GM23248 (cell line): ENCODE data around the gene NRP1. TPM values are rescaled to one million over a fixed set of nuclear protein-coding genes. Genes with fewer than 3 reads are reported as not detected.

ENCODE experiments used
- DNase-seq: peaks from one replicate; pipeline ENCODE4 v3.0.0-alpha.2; 2015
- H2AFZ ChIP-seq: fragments of 200-600 bp; sonication (generic); 2 replicates; pipeline ENCODE4 v1.6.1; 2016; ENCODE audit warnings: antibody characterized with exemption
- H3F3A ChIP-seq: fragments of 200-600 bp; sonication (generic); 2 replicates; pipeline ENCODE4 v1.6.1; 2016; ENCODE audit warnings: mild to moderate bottlenecking, antibody characterized with exemption, mixed run types; ENCODE audit not compliant: insufficient read depth
- H3K27ac ChIP-seq: fragments of 200-600 bp; sonication (generic); 2 replicates; pipeline ENCODE4 v1.5.1; 2016; ENCODE audit warnings: mild to moderate bottlenecking
- H3K27me3 ChIP-seq: fragments of 200-600 bp; sonication (generic); replicated peaks from 2 replicates; pipeline ENCODE4 v1.6.1; 2016; ENCODE audit warnings: mild to moderate bottlenecking; ENCODE audit not compliant: insufficient read depth
- H3K36me3 ChIP-seq: fragments of 200-600 bp; sonication (generic); 2 replicates; pipeline ENCODE4 v1.6.1; 2016; ENCODE audit warnings: low read depth, mild to moderate bottlenecking
- H3K4me1 ChIP-seq: fragments of 200-600 bp; sonication (generic); 2 replicates; pipeline ENCODE4 v1.6.1; 2016; ENCODE audit warnings: mild to moderate bottlenecking; ENCODE audit not compliant: insufficient read depth
- H3K4me2 ChIP-seq: fragments of 200-600 bp; sonication (generic); one replicate; pipeline ENCODE4 v1.6.1; 2016; ENCODE audit warnings: mild to moderate bottlenecking; ENCODE audit not compliant: unreplicated experiment
- H3K4me3 ChIP-seq: fragments of 200-600 bp; sonication (generic); 2 replicates; pipeline ENCODE4 v1.5.1; 2016; ENCODE audit warnings: mild to moderate bottlenecking
- H3K79me2 ChIP-seq: fragments of 200-600 bp; sonication (generic); 2 replicates; pipeline ENCODE4 v1.6.1; 2016; ENCODE audit warnings: mild to moderate bottlenecking; ENCODE audit not compliant: insufficient read depth
- H3K9ac ChIP-seq: fragments of 200-600 bp; sonication (generic); 2 replicates; pipeline ENCODE4 v1.6.1; 2016; ENCODE audit warnings: mild to moderate bottlenecking
- H3K9me2 ChIP-seq: fragments of 200-600 bp; sonication (generic); 2 replicates; pipeline ENCODE4 v1.6.1; 2016; ENCODE audit warnings: mixed run types, mild to moderate bottlenecking, moderate library complexity; ENCODE audit not compliant: insufficient read depth
- H3K9me3 ChIP-seq: fragments of 200-600 bp; sonication (generic); one replicate; pipeline ENCODE4 v1.6.1; 2017; ENCODE audit warnings: low read depth
- H4K20me1 ChIP-seq: fragments of 200-600 bp; sonication (generic); 2 replicates; pipeline ENCODE4 v1.6.0; 2016; ENCODE audit not compliant: insufficient read depth
- EZH2 ChIP-seq: fragments of 200-600 bp; sonication (generic); IDR thresholded peaks from 2 replicates; pipeline ENCODE4 v1.6.1; 2018; ENCODE audit warnings: antibody characterized with exemption, mild to moderate bottlenecking; ENCODE audit not compliant: insufficient read depth, poor library complexity, severe bottlenecking
- EZH2phosphoT487 ChIP-seq: fragments of 200-600 bp; sonication (generic); IDR thresholded peaks from 2 replicates; pipeline ENCODE4 v1.6.1; 2018; ENCODE audit warnings: antibody characterized with exemption, moderate library complexity, mild to moderate bottlenecking, low read depth; ENCODE audit not compliant: insufficient read depth
- WGBS, 2 experiments: methylation state at CpG; one replicate each; pipeline ENCODE4 v1.1.6; 2015 to 2017; ENCODE audit warnings: low lambda C conversion rate in 2 of 2, low coverage in 1 of 2; ENCODE audit errors: missing lambda C conversion rate in 2 of 2; 5-methylcytosine and 5-hydroxymethylcytosine counted together
- in situ Hi-C: fragments of 300-500 bp; cut with MboI; formaldehyde crosslinking; loops from 2 replicates; pipeline ENCODE4 v1.15.0; 2020
- polyA plus RNA-seq: library from polyadenylated mRNA; unstranded; fragments of >200 nt; fragmentation: Nextera tagmentation; extraction: Ambion mirVana; gene quantifications from 2 replicates; pipeline ENCODE4 v1.2.1, GENCODE V29; 2016
- total RNA-seq: library from RNA; depleted of rRNA; stranded (reverse); fragments of >200 nt; shearing (Covaris generic); gene quantifications from 2 replicates; pipeline ENCODE4 v1.2.3, GENCODE V29; 2014

The NRP1 gene
- total and polyA plus RNA-seq, 2 experiments from 2014 or later = 152 to 175 TPM

GRCh38 chr10:33217854-33218253 lies 116.6 kb downstream of the NRP1 start:
- H3K4me2 ChIP-seq = no peak overlapping the region
- no peak for TF ChIP-seq EZH2
- no peak for TF ChIP-seq EZH2phosphoT487
- peaks cover 35% of the 10 kb centered on the region for H3K4me1 ChIP-seq
- peak overlapping the region; percentile 65; the same call in 1 of the 2 replicates for H3K27ac ChIP-seq
- no peak overlapping the region for H3K9ac ChIP-seq
- H3K36me3 ChIP-seq = peaks cover 52% of the 10 kb centered on the region
- no peaks in the 10 kb centered on the region for H3K9me2 ChIP-seq
- no peaks in the 10 kb centered on the region for H4K20me1 ChIP-seq
- in situ Hi-C loops = loop anchor here (25.0 kb wide), 1 partner anchor 1419 kb away; no protein-coding TSS in a partner anchor
- H3K9me3 ChIP-seq = no peaks in the 10 kb centered on the region
- H3K79me2 ChIP-seq = peaks cover 66% of the 10 kb centered on the region
- peaks cover 72% of the 10 kb centered on the region for H3F3A ChIP-seq
- H3K4me3 ChIP-seq = no peak overlapping the region
- no peaks in the 10 kb centered on the region for H3K27me3 ChIP-seq
- no peak for DNase-seq
- WGBS, 2 experiments = 85 to 90% methylated on average over 4 of the region's 4 CpGs
- H2AFZ ChIP-seq = no peak overlapping the region

- Histone ChIP-seq H3K9me2 (no peaks in the 10 kb centered on the region), H3K79me2 (peaks cover 63% of the 10 kb centered on the region), H3K9ac (no peak overlapping the region), H3K4me2 (peak overlapping the region; percentile 46), H3K27ac (peak overlapping the region; percentile 65), H4K20me1 (no peaks in the 10 kb centered on the region), H3K4me3 (no peak overlapping the region), H3K9me3 (no peaks in the 10 kb centered on the region), H3K4me1 (peaks cover 45% of the 10 kb centered on the region), H3F3A (peaks cover 74% of the 10 kb centered on the region), H3K27me3 (no peaks in the 10 kb centered on the region), H3K36me3 (peaks cover 54% of the 10 kb centered on the region), H2AFZ (no peak overlapping the region)
- in situ Hi-C loops = loop anchor here (25.0 kb wide), 1 partner anchor 1420 kb away; no protein-coding TSS in a partner anchor
- WGBS, 2 experiments = 23 to 25% methylated on average over 5 of the region's 5 CpGs
- TF ChIP-seq EZH2phosphoT487 = no peak
- TF ChIP-seq EZH2 = no peak
- DNase-seq = peak; percentile 53
Observed at GRCh38 chr10:33216661-33217427, 117.6 kb downstream of the NRP1 start.

- in situ Hi-C loops = loop anchor here (25.0 kb wide), 1 partner anchor 1422 kb away; no protein-coding TSS in a partner anchor
- Histone ChIP-seq H3K9ac (no peak overlapping the region), H3K27me3 (no peaks in the 10 kb centered on the region), H3K4me1 (peaks cover 56% of the 10 kb centered on the region), H3K9me2 (no peaks in the 10 kb centered on the region), H3K9me3 (no peaks in the 10 kb centered on the region), H2AFZ (no peak overlapping the region), H3K4me2 (no peak overlapping the region), H3K79me2 (peaks cover 53% of the 10 kb centered on the region), H4K20me1 (no peaks in the 10 kb centered on the region), H3F3A (peaks cover 81% of the 10 kb centered on the region), H3K27ac (peak overlapping the region; percentile 65), H3K4me3 (no peak overlapping the region), H3K36me3 (peaks cover 48% of the 10 kb centered on the region)
- DNase-seq = peak; percentile 38
- 94 to 95% methylated on average over 3 of the region's 3 CpGs for WGBS, 2 experiments
- no peak for TF ChIP-seq EZH2
- no peak for TF ChIP-seq EZH2phosphoT487
Observed at GRCh38 chr10:33215635-33216034, 118.8 kb downstream of the NRP1 start.

GRCh38 chr10:33215154-33215553 lies 119.3 kb downstream of the NRP1 start:
- Histone ChIP-seq H3K4me3 (no peak overlapping the region), H3K27me3 (no peaks in the 10 kb centered on the region), H3K27ac (peak overlapping the region; percentile 65), H2AFZ (no peak overlapping the region), H3K4me2 (no peak overlapping the region), H3K9ac (no peak overlapping the region), H3K79me2 (peaks cover 53% of the 10 kb centered on the region), H3K4me1 (peaks cover 56% of the 10 kb centered on the region), H3F3A (peaks cover 82% of the 10 kb centered on the region), H3K9me3 (no peaks in the 10 kb centered on the region), H3K36me3 (peaks cover 49% of the 10 kb centered on the region), H4K20me1 (no peaks in the 10 kb centered on the region), H3K9me2 (no peaks in the 10 kb centered on the region)
- peak; percentile 85 for DNase-seq
- in situ Hi-C loops = loop anchor here (25.0 kb wide), 1 partner anchor 1422 kb away; no protein-coding TSS in a partner anchor
- TF ChIP-seq EZH2phosphoT487 (no peak), EZH2 (no peak)
- 91 to 94% methylated on average over 2 of the region's 2 CpGs for WGBS, 2 experiments
